GM19351 (cell line): ENCODE data around the gene PRRC1.

Source experiments
- ATAC-seq: cut with Tn5 transposase; IDR thresholded peaks from one replicate; pipeline ENCODE4 v1.9.1; 2021; ENCODE audit warnings: mild to moderate bottlenecking, moderate library complexity; ENCODE audit not compliant: unreplicated experiment

The PRRC1 gene

GRCh38 chr5:127602896-127603844 is 85.7 kb downstream of the PRRC1 start:
- ATAC-seq = no peak
